HCT116 (cell line): ENCODE data around the gene TMEM212. TPM values are rescaled to one million over a fixed set of nuclear protein-coding genes. Genes with fewer than 3 reads are reported as not detected.
A peak's percentile ranks its signal among the peaks of the same experiment; 100 is the strongest.
"Not testable (repeated sequence)": the region's sequence is repeated elsewhere in the genome, so short reads cannot be mapped to it uniquely, and the experiment has no call there.

ENCODE experiments used
- ATAC-seq: fragments of 200-7000 bp; cut with Tn5 transposase; 2 replicates; pipeline ENCODE4 v1.9.1; 2020; ENCODE audit warnings: mild to moderate bottlenecking, moderate library complexity
- BruUV-seq: library from RNA; stranded (reverse); fragments of 400-500 nt; replicated peaks from 2 replicates; lab custom pipeline; 2021; lab: Mats Ljungman, UMichigan
- CTCF ChIA-PET: fragments of 300-600 bp; sonication (Branson Sonifier 250); formaldehyde crosslinking; loops from one replicate; lab custom pipeline; 2021; ENCODE audit warnings: antibody characterized with exemption; lab: Charles Lee
- POLR2A ChIA-PET: fragments of 300-600, 350-600 bp; sonication (Branson Sonifier 250); formaldehyde crosslinking; loops from one replicate; lab custom pipeline; 2021; ENCODE audit warnings: antibody characterized with exemption; lab: Charles Lee
- RAD21 ChIA-PET, 2 experiments: fragments of 300-600 bp; sonication (Branson Sonifier 250); formaldehyde crosslinking; loops; one replicate each; lab custom pipeline; 2023; ENCODE audit warnings: low total read pairs in 2 of 2; ENCODE audit not compliant: uncharacterized antibody in 2 of 2, unreplicated experiment in 2 of 2, low non-redundant PET in 1 of 2; lab: Charles Lee
- DNase-seq: peaks from one replicate; pipeline ENCODE4 v3.0.0-alpha.2; 2010; ENCODE audit warnings: low read depth, low spot score
- H2AFZ ChIP-seq: fragments of 200-600 bp; shearing (Covaris generic), sonication (generic); 2 replicates; pipeline ENCODE4 v1.6.1; 2017; ENCODE audit warnings: low read depth, mixed run types, mixed read lengths, antibody characterized with exemption, low read length; ENCODE audit not compliant: poor library complexity, severe bottlenecking
- H3K27ac ChIP-seq: 2 replicates; pipeline ENCODE4 v1.5.1; 2012; ENCODE audit warnings: low read depth, low read length
- H3K27me3 ChIP-seq: fragments of 200-600 bp; sonication (generic); 2 replicates; pipeline ENCODE4 v1.6.1; 2016; ENCODE audit warnings: mixed run types, low read length, mixed read lengths; ENCODE audit not compliant: insufficient read depth
- H3K36me3 ChIP-seq, 2 experiments: fragments of 200-500 bp in 1 of 2; fragments of 200-600 bp in 1 of 2; sonication (Bioruptor generic) in 1 of 2; sonication (generic) in 1 of 2; 2 replicates each; pipeline versions ENCODE4 v1.5.1 to v1.6.1; 2014 to 2016; ENCODE audit warnings: low read length in 2 of 2, inconsistent platforms in 1 of 2, mixed read lengths in 1 of 2, mixed run types in 1 of 2; ENCODE audit not compliant: insufficient read depth in 2 of 2, control insufficient read depth in 1 of 2
- H3K4me1 ChIP-seq, 2 experiments: fragments of 200-600 bp in 1 of 2; sonication (generic) in 1 of 2; 2 replicates each; pipeline versions ENCODE4 v1.5.1 to v1.6.1; 2012 to 2017; ENCODE audit warnings: low read length in 2 of 2, inconsistent platforms in 1 of 2, mild to moderate bottlenecking in 1 of 2, mixed read lengths in 1 of 2, mixed run types in 1 of 2, moderate library complexity in 1 of 2; ENCODE audit not compliant: insufficient read depth in 2 of 2, control insufficient read depth in 1 of 2
- H3K4me2 ChIP-seq: fragments of 200-600 bp; sonication (generic); 2 replicates; pipeline ENCODE4 v1.6.1; 2017; ENCODE audit warnings: mixed run types, low read length, mixed read lengths
- H3K4me3 ChIP-seq, 2 experiments: fragments of 200-600 bp in 1 of 2; sonication (generic) in 1 of 2; replicated peaks in 1 of 2; 2 replicates each; pipeline ENCODE4 v1.5.1; 2011 to 2016; ENCODE audit warnings: low read length in 2 of 2, control low read depth in 1 of 2, low read depth in 1 of 2, mild to moderate bottlenecking in 1 of 2, mixed read lengths in 1 of 2, mixed run types in 1 of 2
- H3K79me2 ChIP-seq: fragments of 200-600 bp; sonication (generic); 2 replicates; pipeline ENCODE4 v1.6.1; 2017; ENCODE audit warnings: mild to moderate bottlenecking, mixed run types, low read length, moderate library complexity, mixed read lengths; ENCODE audit not compliant: insufficient read depth
- H3K9ac ChIP-seq: fragments of 200-600 bp; sonication (generic); 2 replicates; pipeline ENCODE4 v1.6.1; 2016; ENCODE audit warnings: low read length, mixed read lengths
- H3K9me2 ChIP-seq: fragments of 200-600 bp; sonication (generic), shearing (Covaris generic); 2 replicates; pipeline ENCODE4 v1.6.1; 2017; ENCODE audit warnings: mixed run types, mild to moderate bottlenecking, moderate library complexity; ENCODE audit not compliant: insufficient read depth
- H3K9me3 ChIP-seq, 2 experiments: fragments of 200-500 bp in 1 of 2; fragments of 200-600 bp in 1 of 2; sonication (Bioruptor generic) in 1 of 2; sonication (generic) in 1 of 2; 2 replicates each; pipeline ENCODE4 v1.6.1; 2014 to 2017; ENCODE audit warnings: low read length in 2 of 2, mixed read lengths in 2 of 2, inconsistent platforms in 1 of 2, low read depth in 1 of 2, mild to moderate bottlenecking in 1 of 2, mixed run types in 1 of 2, moderate library complexity in 1 of 2; ENCODE audit not compliant: control insufficient read depth in 1 of 2, insufficient read depth in 1 of 2
- H4K20me1 ChIP-seq: fragments of 200-600 bp; sonication (generic), shearing (Covaris generic); 2 replicates; pipeline ENCODE4 v1.6.1; 2017; ENCODE audit warnings: mixed run types, mild to moderate bottlenecking, moderate library complexity; ENCODE audit not compliant: insufficient read depth
- CBX3 ChIP-seq: IDR thresholded peaks from 2 replicates; pipeline ENCODE4 v1.6.1; 2012; ENCODE audit warnings: low read depth
- CEBPB ChIP-seq: IDR thresholded peaks from 2 replicates; pipeline ENCODE4 v1.6.1; 2012; ENCODE audit warnings: low read depth
- ELF1 ChIP-seq: IDR thresholded peaks from 2 replicates; pipeline ENCODE4 v1.6.1; 2012; ENCODE audit warnings: low read depth, borderline replicate concordance
- EZH2 ChIP-seq: fragments of 200-600 bp; sonication (generic); IDR thresholded peaks from 2 replicates; pipeline ENCODE4 v1.6.1; 2017; ENCODE audit warnings: antibody characterized with exemption, mixed run types
- MAX ChIP-seq: IDR thresholded peaks from 2 replicates; pipeline ENCODE4 v1.6.1; 2012
- SIN3A ChIP-seq: IDR thresholded peaks from 2 replicates; pipeline ENCODE4 v1.6.1; 2012; ENCODE audit warnings: low read depth
- intact Hi-C: fragments of 100-400 bp; cut with micrococcal nuclease; formaldehyde crosslinking; loops from 2 replicates; pipeline ENCODE4 v1.10.0; 2022
- total RNA-seq: library from RNA; stranded (reverse); gene quantifications from one replicate; pipeline ENCODE4 v1.2.1, GENCODE V29; 2021; ENCODE audit not compliant: unreplicated experiment

Gene TMEM212
- total RNA-seq, 1 experiment from 2014 or later, result not detected

DNA sequence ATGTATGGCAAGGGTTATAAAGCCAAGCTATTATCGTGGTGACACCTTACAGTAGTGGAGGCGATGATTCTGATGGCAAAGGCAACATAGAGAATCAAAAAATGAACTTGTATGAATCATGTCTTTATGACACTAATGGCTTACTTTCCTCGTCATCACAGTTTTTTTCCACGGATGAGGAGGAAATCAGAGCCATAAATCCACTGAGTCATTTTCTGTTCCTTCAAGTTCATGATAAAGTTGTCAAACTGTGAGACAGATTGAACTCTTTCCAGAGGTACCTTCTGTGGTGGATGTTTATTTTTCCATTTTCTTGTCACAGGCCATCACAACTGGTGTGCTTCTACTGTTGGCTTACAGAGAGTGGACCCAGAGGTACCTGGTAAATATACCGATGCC is 8.5 kb downstream of the TMEM212 start (continued):
- TF ChIP-seq EZH2 (no peak), ELF1 (no peak), SIN3A (0 out of 2 replicates have a peak, but pooled peaks have one; percentile 26), MAX (0 out of 2 replicates have a peak, but pooled peaks have one; percentile 16)

DNA sequence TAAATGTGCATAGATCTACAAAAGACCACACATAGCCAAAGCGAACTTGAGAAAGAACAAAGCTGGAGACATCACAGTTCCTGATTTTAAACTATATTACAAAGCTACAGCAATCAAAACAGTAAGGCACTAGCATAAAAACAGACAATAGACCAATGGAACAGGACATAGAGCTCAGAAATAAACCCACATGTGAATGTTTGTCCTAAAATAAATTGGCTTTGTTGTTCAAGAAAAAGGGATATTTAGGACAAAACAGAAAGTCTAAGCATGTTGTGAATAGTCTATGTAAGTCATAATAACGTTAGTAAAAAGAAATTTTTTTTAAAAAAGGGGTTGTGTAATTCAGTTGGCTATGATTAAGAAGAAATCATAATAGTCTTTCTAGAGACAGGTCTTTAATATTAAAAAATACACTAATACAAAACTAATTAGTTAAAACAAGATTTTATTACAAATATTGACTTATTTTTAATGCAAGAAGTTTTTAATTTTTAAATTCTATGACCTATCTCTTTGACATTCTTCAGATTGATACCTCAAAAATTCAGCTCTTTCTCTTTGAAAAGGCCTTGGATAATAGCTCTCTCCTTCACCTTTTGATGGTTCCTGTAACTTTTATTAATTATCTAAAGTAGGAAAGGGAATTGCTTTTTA is 11.6 kb downstream of the TMEM212 start:
- H3K27ac ChIP-seq, result no peak overlapping the region
- H3K79me2 ChIP-seq, result no peaks in the 10 kb centered on the region
- no peak for ATAC-seq
- no peaks in the 10 kb centered on the region for H4K20me1 ChIP-seq
- ChIA-PET POLR2A (no interaction called here), CTCF (no interaction called here), RAD21 (no interaction called here)
- no peak overlapping the region for H3K4me3 ChIP-seq
- H2AFZ ChIP-seq, result no peak overlapping the region
- no peaks in the 10 kb centered on the region for H3K9me2 ChIP-seq
- no peak overlapping the region for H3K9ac ChIP-seq
- BruUV-seq, result no TSS peak
- no peaks in the 10 kb centered on the region for H3K27me3 ChIP-seq
- H3K4me1 ChIP-seq, result peaks cover 0 to 6% of the 10 kb centered on the region in 2 experiments; a peak in 1 of 4 replicates
- H3K4me2 ChIP-seq, result no peak overlapping the region
- intact Hi-C loops, result no loop called here
- H3K36me3 ChIP-seq, result no peaks in the 10 kb centered on the region
- TF ChIP-seq CEBPB, result no peak
- peak; percentile 94 for TF ChIP-seq CBX3
- DNase-seq, result peak; percentile 13
- peaks cover 7 to 13% of the 10 kb centered on the region in 2 experiments; a peak in 2 of 4 replicates for H3K9me3 ChIP-seq

DNA sequence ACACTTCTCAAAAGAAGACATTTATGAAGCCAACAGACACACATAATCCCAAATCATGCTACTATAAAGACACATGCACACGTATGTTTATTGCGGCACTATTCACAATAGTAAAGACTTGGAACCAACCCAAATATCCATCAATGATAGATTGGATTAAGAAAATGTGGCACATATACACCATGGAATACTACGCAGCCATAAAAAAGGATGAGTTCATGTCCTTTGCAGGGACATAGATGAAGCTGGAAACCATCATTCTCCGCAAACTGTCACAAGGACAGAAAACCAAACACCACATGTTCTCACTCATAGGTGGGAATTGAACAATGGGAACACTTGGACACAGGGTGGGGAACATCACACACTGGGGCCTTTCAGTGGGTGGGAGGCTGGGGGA is 15.6 kb downstream of the TMEM212 start:
- H3K36me3 ChIP-seq, BruUV-seq, H3K27me3 ChIP-seq, H3K9me2 ChIP-seq, H3K79me2 ChIP-seq, RAD21 ChIA-PET, DNase-seq, intact Hi-C loops, CTCF ChIA-PET, H2AFZ ChIP-seq, H4K20me1 ChIP-seq, H3K4me2 ChIP-seq, H3K27ac ChIP-seq, H3K4me3 ChIP-seq, H3K4me1 ChIP-seq, H3K9ac ChIP-seq, H3K9me3 ChIP-seq, ATAC-seq, POLR2A ChIA-PET: not testable (repeated sequence)
